ENCODE results near the gene SLC66A1.
A peak's percentile ranks its signal among the peaks of the same experiment; 100 is the strongest.
"Not testable (repeated sequence)": the region's sequence is repeated elsewhere in the genome, so short reads cannot be mapped to it uniquely, and the experiment has no call there.

Gene SLC66A1, protein sequence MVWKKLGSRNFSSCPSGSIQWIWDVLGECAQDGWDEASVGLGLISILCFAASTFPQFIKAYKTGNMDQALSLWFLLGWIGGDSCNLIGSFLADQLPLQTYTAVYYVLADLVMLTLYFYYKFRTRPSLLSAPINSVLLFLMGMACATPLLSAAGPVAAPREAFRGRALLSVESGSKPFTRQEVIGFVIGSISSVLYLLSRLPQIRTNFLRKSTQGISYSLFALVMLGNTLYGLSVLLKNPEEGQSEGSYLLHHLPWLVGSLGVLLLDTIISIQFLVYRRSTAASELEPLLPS

DNA sequence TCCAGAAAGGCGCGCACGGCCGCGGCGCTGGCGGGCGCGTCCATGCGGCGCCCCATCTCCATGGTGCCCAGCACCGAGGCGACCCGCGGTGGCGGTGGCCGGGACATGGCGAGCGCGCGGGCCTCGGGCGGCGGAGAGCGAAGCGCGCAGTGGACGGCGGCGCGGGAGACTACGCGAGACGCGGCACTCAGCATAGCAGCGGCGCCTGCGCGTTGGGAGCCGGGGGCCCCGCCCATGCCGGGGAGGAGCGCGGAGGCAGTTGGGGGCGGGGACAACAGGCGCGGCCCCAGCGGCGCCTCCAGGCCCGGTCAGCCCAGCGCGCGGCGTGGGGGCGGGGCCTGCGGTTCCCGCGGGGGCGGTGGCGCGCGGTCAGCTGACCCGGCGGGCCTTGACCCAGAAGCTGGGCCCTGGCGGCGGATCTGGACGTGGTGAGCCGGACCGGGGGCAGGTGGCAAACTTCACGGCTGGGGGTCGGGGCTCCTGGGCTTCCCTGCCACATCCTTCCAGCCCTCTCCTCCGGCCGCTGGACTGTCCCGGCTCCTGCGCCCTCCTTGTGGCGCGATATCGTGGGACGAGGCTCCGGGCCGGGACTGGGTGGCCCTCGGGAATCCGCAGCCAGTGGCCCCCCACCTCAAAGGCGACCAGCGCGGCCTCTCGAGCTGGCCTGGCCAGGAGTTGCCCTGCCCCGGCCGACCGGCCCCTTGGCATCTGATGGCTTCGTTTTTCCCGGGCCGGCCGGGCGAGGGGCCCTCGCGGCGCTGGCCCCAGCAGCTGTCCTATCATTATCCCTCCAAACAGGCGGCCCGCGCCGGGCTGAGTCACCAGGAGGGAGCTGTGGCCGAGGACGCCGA, at the start of gene SLC66A1, which contains the start of gene AKR7A2:
SLC66A1 (plus strand) TSS at position 396 of the 851 bp plus-strand sequence. CDS start 5,352 bp downstream, outside the sequence.
AKR7A2 (minus strand) TSS at position 214 of the 851 bp plus-strand sequence; CDS start at position 194, 20 bp downstream.
- TF ChIP-seq, protein P1, sequence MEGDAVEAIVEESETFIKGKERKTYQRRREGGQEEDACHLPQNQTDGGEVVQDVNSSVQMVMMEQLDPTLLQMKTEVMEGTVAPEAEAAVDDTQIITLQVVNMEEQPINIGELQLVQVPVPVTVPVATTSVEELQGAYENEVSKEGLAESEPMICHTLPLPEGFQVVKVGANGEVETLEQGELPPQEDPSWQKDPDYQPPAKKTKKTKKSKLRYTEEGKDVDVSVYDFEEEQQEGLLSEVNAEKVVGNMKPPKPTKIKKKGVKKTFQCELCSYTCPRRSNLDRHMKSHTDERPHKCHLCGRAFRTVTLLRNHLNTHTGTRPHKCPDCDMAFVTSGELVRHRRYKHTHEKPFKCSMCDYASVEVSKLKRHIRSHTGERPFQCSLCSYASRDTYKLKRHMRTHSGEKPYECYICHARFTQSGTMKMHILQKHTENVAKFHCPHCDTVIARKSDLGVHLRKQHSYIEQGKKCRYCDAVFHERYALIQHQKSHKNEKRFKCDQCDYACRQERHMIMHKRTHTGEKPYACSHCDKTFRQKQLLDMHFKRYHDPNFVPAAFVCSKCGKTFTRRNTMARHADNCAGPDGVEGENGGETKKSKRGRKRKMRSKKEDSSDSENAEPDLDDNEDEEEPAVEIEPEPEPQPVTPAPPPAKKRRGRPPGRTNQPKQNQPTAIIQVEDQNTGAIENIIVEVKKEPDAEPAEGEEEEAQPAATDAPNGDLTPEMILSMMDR (conservative IDR thresholded peaks at IDR 0.05; ENCODE audit: control insufficient read depth, insufficient read depth, low read depth, low read length): no peak
- H3K4me3 ChIP-seq (ENCODE audit: control insufficient read depth, low read depth, low read length): peak within 1 kb of the TSS; percentile 72

DNA sequence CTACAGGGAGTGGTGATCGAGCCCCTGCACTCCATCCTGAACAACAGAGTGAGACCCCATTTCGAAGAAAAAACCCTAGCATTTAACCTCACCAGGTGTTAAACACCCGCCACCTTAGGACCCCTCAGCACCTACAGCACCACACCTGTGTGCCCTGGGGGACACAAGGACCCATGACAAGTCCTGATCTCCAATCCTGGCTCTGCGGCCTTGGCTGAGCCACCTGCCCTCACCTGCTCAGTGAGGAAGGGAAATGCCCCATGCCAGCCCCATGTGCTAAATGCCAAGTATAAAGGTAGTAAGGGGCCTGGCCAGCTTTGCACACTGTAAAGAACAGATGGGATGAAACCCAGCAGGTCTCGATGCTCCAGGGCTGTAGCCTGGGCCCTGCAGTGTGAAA, 49.4 kb upstream of the SLC66A1 start:
- no peak overlapping the region for H3K4me3 ChIP-seq (ENCODE audit: control insufficient read depth, low read depth, low read length)

More for the DNA sequence above, at the start of gene SLC66A1, which contains the start of gene AKR7A2:
- DNase-seq (ENCODE audit: low read depth): peak; percentile 85

DNA sequence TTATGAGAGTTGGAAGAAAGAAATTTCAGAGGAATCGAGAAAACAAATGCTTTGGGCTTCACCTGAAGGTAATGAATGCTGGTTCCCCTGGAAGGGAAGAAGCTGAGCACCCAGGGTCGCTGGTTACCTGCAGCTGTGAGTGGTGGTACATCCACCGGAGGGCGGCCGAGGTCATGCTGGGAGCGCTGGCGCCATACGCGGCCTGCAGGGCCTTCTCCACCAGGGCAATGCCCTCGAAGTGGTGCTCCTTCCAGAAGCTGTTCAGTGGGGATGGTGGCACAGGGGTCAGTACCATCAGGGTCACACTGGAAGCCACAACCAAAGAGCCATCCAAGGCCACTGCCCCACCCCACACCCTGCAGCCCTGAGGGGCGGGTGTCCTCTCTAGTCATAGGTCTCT, 43.7 kb upstream of the SLC66A1 start:
- TF ChIP-seq, protein P1 (conservative IDR thresholded peaks at IDR 0.05; ENCODE audit: control insufficient read depth, insufficient read depth, low read depth, low read length): no peak
- H3K4me3 ChIP-seq (ENCODE audit: control insufficient read depth, low read depth, low read length): no peak overlapping the region
- no peak for DNase-seq (ENCODE audit: low read depth)

More for the DNA sequence above, 49.4 kb upstream of the SLC66A1 start:
- TF ChIP-seq, protein P1 (conservative IDR thresholded peaks at IDR 0.05; ENCODE audit: control insufficient read depth, insufficient read depth, low read depth, low read length): no peak
- no peak for DNase-seq (ENCODE audit: low read depth)

DNA sequence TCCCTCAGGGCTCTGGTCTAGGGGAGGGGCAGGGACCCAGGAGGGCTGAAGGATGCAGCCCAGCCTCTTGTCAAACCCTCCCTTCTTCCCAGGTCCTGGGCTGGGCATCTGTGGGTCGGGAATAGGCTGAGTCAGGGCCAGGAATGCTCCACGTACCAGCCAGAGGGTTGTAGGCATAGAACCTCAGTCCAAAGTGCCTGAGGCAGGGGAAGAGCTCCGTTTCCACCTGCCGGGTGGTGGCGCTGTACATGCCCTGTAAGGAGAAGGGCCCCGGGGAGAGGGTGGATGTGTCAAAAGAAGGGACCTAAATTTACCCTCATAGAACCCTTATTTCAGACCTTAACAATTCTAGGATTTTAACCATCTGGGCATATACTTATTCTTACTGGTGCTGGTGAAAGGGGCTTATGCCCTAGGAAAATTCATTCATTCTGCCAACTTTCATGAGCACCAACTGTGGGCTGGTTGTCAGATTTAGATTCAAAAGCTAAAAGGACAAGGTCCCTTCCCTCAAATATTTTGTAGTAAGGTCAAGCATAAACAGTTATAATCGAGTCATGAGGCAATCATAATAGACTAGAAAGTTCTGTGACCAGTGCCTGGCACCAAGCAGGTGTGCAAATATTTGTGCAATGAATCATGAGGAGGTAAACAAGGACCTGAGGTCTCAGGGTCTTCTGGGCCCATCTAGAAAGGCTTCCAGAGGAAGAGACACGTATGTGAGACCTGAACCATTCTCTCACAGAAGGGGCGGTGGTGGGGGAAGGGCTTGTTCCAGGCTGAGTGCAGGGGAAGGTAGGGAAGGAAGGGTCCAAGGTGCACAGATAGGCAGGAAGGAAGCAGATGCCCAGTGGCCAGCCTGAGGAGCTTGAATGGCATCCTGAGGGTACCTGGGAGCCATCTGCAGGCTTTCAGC, 42.4 kb upstream of the SLC66A1 start:
- DNase-seq (ENCODE audit: low read depth); H3K4me3 ChIP-seq (ENCODE audit: control insufficient read depth, low read depth, low read length): not testable (repeated sequence)

DNA sequence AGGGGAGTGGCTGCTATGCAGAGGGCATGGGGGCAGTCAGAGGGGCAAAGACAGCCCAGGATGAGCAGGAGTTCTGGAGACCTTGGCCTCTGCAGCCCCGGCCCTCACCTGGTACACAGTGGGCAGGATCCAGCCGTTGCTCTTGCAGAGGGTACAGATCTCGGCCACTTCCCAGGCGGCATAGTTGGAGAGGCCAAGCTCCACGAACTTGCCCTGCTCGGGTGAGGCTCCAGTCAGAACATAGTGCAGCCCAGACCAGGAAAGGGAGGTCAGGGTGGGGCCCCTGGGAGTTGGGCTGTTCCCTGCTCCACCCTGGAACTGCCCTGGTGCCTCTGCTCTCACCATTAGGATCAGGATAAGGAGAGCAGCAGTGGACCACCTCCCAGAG, 41.8 kb upstream of the SLC66A1 start:
- DNase-seq (ENCODE audit: low read depth); H3K4me3 ChIP-seq (ENCODE audit: control insufficient read depth, low read depth, low read length): not testable (repeated sequence)

DNA sequence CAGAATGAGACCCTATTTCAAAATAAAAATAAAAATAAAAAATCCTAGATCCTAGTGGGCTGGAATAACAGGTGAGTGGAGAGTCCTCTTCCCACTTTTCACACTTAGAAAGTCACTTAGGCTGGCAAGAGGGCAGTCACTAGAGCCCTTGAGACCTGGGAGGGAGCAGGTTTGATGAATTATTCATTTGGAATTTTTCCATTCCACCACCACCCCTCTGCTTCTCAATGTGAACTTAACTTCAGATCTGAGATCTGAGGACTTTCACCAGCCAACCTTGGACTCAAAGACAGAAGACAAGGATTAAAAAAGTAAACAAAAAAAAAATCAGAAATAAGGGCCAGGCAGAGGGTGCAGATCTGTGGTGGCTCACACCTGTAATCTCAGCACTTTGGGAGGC, 40.1 kb upstream of the SLC66A1 start:
- TF ChIP-seq, protein P1 (conservative IDR thresholded peaks at IDR 0.05; ENCODE audit: control insufficient read depth, insufficient read depth, low read depth, low read length): no peak
- no peak overlapping the region for H3K4me3 ChIP-seq (ENCODE audit: control insufficient read depth, low read depth, low read length)
- DNase-seq (ENCODE audit: low read depth): no peak

DNA sequence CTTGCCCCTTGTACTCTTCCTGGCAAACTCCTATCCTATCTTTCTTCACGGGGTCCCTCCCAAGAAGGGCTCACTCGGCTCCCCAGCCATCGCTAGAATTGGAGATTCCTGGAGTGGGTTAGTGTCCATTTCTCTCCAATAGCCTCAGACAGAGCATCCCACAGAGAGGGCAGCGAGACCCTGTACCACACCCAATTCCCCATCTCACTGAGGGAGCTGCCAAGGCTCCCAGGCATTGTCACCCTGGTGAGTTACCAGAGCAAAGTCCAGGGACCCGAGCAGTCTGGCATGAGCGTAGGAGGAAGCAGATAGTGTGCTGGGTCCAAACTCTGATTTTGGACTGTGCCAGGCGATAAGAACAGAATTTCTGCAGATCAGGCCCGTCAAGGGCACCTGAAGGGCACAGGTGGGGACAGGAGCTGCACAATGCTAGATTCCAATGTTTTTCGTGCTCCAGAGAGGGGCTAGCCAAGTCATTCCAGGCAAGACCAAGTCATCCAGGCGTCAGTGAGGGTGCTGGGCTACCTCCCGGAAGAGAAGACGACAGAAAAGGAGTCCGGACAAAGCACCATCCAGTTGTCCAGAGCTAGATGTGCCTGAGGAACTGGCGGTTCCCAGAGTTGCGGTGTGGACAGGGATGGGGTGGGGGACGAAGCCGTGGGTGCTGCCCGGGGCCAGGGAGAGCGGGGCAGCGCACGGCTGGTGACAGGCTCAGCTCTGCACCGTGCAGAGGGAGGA, 38.9 kb upstream of the SLC66A1 start:
- no peak for DNase-seq (ENCODE audit: low read depth)
- TF ChIP-seq, protein P1 (conservative IDR thresholded peaks at IDR 0.05; ENCODE audit: control insufficient read depth, insufficient read depth, low read depth, low read length): no peak
- no peak overlapping the region for H3K4me3 ChIP-seq (ENCODE audit: control insufficient read depth, low read depth, low read length)

DNA sequence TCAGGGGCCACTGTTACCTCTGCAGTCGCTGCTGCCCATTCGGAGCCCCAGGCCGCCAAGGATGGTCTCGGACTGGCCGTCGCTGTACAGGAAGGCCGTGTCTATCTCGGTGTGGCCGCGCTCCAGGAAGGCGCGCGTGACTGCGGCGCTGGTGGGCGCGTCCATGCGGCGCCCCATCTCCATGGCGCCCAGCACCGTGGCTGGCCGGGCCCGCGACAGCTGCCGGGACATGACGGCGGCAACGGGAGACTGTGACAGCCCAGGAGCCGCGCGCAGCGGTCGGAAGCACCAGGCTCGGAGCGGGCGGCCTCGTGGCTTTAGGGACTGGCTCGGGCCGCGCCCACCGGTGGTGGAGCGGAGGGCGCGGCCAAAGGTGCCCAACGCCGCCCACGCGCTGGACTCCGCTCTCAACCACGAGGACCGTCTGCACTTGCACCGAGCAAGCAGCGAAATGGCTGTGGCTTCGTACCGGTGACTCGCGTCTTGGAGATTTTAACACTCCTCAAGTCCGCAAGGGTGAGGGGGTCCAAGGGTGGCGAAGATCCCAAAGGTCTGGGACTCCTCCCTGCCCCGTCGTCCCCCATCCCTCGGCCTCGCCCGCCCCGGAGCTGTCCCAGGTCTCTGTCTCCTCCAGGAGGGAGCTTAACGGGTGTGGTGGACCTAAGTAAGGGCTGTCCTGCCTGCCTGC, 38.1 kb upstream of the SLC66A1 start:
- not testable (repeated sequence) for H3K4me3 ChIP-seq (ENCODE audit: control insufficient read depth, low read depth, low read length); DNase-seq (ENCODE audit: low read depth)

All from fibroblast of mammary gland (primary cell).